NCI-H2196 treated with DMSO at 0.1 percent for 48 hours (cell line): ENCODE results near the gene ZNF775.
"Not testable (repeated sequence)": the region's sequence is repeated elsewhere in the genome, so short reads cannot be mapped to it uniquely, and the experiment has no call there.

ENCODE experiments used
- DNase-seq: peaks from one replicate; lab custom pipeline; 2025; ENCODE audit not compliant: unreplicated experiment; lab: John Stamatoyannopoulos, UW

The ZNF775 gene

DNA sequence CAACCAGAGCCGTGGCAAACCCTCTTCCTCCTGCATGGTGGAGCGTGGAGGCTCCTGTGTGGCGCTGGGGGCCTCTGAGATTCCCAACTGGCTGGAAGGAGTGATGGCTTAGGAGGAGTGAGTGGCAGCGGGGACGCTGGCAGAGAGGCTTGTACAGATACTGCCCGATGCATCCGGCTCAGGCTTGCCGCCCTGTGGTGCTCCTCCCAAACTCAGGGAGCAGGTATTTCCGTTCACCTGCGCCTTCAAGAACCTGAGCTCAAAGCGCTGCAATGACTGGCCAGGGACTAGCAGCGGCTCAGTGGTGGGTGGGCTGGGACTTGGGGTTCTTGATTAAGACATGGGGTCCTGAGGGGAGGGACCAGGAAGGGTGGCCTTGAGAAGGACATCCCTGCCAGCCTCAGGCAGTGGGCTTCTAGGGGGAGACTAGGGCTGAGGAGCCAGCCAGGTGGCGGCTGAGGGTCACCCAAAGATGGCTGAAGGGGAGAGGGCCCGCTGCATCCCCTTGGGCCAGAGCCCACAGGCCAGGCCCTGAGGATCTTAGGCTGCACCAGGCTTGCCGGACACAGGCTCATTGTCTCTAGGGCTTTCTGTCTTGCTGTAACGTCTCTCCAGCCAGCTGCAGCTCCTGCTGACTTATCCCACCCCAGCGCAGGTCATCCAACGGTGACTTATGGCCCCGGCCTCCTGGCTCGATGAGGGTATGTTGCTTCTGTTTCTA lies 3.2 kb downstream of the ZNF775 start:
- DNase-seq: no peak

DNA sequence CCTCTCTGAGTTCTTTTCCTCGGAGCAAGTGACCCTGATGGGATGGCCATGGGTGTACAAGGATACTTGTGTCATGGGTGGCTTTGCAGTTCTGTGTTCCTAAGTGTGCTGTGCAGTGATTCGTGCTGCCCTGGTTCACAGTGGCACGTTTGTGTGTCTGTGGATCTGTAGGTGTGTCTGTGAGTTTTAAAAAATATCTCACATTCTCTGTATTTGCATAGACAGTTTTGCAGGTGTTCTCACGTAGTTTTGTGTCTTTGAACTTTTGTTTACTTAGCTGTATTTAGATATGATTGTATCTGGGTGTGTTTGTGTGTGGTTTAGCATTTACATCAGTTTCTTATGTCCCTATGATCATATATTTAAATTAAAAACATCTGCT lies 3.7 kb downstream of the ZNF775 start:
- DNase-seq: no peak

GRCh38 chr7:150383710-150384397 lies 4.7 kb downstream of the ZNF775 start:
- peak; percentile 98 for DNase-seq

DNA sequence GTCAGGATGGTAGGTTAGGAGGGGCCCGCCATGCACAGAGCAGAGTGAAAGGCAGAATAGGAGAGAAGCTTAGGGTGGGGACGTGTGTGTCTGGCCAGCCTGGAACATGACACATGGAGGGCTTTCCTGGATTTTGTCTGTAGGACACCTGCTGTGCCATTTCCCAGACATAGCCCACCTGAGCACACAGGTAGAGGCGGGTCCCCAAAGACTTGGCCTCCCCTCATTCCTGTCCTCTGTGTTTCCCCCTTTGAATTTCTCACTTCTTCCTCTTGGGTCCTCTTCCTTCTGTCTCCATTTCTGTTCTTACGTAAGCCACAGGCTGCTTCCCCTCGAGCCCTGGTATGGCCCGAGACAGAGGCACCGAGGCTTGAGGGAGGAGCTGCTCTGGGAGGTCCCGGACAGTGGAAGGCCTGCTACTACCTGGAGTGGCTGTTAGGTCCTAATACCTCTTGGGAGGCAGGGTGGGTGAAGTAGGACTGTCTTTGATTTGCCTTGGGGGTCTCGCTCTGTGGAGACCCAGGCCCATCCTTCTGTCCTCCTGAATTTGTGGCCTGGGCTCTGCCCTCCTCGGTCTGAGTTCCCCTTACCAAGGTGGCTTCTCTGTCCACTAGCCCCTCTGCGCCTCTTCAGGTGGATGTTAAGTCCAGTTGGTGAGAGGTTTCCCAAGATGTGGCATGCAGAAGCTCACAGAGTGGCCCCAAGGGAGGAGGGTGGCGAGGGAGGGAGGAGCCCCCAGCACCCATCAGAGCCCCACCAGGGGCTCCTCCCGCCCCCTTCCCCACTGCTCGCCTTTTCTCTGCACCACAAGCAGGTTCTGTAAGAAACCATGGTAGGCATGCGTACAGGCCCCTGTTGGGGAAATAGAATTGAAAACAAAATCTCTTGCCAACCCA lies 5.5 kb downstream of the ZNF775 start:
- DNase-seq: no peak

DNA sequence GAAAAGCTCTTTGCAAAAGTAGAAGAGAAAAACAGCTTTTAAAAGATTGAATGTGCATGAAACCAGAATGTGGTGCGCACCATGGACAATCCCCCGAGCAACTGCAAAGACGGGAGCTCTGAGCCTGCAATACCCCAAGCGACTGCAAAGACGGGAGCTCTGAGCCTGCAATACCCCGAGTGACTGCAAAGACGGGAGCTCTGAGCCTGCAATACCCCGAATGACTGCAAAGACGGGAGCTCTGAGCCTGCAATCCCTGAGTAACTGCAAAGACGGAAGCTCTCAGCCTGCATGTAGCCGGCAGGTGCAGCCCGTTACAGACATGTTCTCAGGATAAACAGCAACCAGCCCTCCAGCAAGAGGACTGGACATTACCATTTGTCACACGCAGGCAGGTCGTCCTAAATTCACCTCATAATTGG lies 6.2 kb downstream of the ZNF775 start:
- no peak for DNase-seq

DNA sequence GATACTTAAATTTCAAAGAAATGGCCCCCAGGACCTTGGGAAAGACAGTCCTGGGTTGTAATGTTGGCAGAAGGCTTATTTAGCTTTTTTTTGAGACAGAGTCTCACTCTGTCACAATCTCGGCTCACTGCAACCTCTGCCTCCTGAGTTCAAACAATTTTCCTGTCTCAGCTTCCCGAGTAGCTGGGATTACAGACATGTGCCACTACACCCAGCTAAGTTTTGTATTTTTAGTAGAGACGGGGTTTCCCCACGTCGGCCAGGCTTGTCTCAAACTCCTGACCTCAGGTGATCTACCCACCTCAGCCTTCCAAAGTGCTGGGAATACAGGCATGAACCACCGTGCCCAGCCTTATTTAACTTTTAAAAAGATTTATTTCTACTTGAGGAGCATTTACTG lies 6.8 kb downstream of the ZNF775 start:
- DNase-seq: not testable (repeated sequence)

GRCh38 chr7:150388306-150388705 lies 9.2 kb downstream of the ZNF775 start:
- DNase-seq: no peak

DNA sequence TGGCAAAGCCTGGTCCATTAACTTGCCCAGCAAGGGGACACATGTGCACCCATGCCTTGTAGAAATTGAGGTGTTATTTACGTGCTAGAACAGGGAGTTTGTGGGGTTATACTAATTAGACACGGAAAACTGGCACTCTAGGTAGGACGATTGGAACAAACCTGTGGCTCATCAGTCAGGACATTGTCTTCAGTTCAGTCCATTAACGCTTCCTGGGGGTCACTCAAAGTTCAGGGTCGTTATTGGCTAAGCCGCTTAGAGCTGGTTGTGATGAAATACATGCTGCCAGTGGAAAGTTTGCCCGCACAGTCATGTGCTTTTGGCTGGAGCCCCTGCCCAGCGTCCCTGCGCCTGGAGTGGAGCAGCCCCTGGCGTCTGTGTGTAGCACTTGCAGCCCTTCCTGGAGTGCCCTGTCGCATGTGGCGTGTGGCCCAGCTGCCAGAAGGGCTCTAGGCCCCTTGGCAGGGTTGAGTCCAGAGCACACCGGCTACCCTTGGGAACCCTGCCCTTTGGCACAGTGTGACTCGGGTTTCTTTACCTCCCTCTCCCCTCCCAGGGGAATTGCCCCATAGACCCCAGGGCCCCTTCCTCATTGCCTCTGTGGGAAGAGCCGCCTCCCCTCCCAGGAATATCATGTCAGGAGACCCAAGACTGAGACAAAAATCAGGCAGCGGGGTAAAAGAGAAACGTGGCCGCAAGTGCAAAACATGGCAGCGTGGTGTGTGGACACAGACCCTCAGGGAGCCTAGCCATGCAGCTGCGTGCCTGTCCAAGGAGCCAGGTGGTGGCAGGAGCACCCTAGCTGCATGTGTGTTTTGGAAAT lies 9.8 kb downstream of the ZNF775 start:
- DNase-seq: no peak

- no peak for DNase-seq
Measured at GRCh38 chr7:150389532-150389816, 10.3 kb downstream of the ZNF775 start.

GRCh38 chr7:150390205-150390604 lies 11.1 kb downstream of the ZNF775 start:
- no peak for DNase-seq

DNA sequence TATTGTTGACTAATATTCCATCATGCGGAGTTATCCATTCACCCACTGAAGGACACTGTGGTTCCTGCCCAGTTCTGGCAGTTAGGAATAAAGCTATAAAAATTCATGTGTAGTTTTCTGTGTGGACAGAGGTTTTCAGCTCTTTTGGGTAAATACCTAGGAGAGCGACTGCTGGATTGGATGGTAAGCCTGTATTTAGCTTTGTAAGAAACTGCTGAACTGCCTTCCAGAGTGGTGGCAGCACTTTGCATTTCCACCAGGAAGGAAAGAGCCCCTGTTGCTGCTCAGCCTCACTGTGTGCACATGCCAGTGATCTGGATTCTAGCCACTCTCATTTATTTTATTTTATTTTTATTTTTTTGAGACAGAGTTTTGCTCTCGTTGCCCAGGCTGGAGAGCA lies 14.2 kb downstream of the ZNF775 start:
- no peak for DNase-seq

- no peak for DNase-seq
Measured at GRCh38 chr7:150396426-150396825, 17.3 kb downstream of the ZNF775 start.

- no peak for DNase-seq
Measured at GRCh38 chr7:150396851-150397260, 17.7 kb downstream of the ZNF775 start.

DNA sequence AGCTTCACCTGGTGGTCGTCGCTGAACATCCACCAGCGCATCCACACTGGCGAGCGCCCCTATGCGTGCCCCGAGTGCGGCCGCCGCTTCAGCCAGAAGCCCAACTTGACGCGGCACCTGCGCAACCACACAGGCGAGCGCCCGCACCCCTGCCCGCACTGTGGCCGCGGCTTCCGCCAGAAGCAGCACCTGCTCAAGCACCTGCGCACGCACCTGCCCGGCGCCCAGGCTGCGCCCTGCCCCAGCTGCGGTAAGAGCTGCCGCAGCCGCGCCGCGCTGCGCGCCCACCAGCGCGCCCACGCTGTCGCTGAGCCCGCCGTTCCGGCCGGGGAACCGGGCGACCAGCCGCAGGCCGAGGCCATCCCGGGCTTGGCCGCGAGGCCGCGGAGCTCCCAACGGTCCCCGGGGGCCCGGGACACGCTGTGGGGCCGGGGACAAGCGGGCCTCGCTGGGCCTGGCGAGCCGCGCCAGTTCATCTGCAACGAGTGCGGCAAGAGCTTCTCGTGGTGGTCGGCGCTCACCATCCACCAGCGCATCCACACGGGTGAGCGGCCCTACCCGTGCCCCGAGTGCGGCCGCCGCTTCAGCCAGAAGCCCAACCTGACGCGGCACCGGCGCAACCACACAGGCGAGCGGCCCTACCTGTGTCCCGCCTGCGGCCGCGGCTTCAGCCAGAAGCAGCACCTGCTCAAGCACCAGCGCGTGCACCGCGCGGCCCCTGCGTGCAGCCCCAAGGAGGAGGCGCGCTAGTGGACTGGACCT lies 18.4 kb downstream of the ZNF775 start:
- DNase-seq: no peak

GRCh38 chr7:150398108-150398964 lies 19.2 kb downstream of the ZNF775 start:
- no peak for DNase-seq

- no peak for DNase-seq
Measured at GRCh38 chr7:150398965-150399320, 19.8 kb downstream of the ZNF775 start.

- DNase-seq: no peak
Measured at GRCh38 chr7:150399421-150400007, 20.4 kb downstream of the ZNF775 start.

GRCh38 chr7:150400008-150400787 lies 21.1 kb downstream of the ZNF775 start:
- DNase-seq: no peak
